Gastrocnemius medialis (tissue), 4 donors: ENCODE measurements around the gene SKI.
A peak's percentile ranks its signal among the peaks of the same experiment; 100 is the strongest.

Experiments used
- CTCF ChIP-seq, 5 experiments: fragments of 450-650 bp in 3 of 5; fragments of 200-600 bp in 2 of 5; sonication (generic) in 2 of 5; IDR thresholded peaks in 4 of 5; conservative IDR thresholded peaks in 1 of 5; 1 replicate in 4 of 5; 2 replicates in 1 of 5; pipeline ENCODE4 v1.5.1; 2016 to 2019; ENCODE audit warnings: antibody characterized with exemption in 5 of 5, mild to moderate bottlenecking in 3 of 5, moderate library complexity in 3 of 5
- POLR2A ChIP-seq, 2 donors: fragments of 450-650 bp; IDR thresholded peaks; one replicate each; pipeline ENCODE4 v1.6.1; 2017; ENCODE audit warnings: antibody characterized with exemption in 2 of 2, mild to moderate bottlenecking in 2 of 2, moderate library complexity in 2 of 2

GRCh38 chr1:2212532-2213491 lies 15.3 kb upstream of the SKI start:
- peak in 4 of 5 experiments; percentile 15 to 33 (median 22) for TF ChIP-seq CTCF (IDR thresholded peaks at IDR 0.05 in 4 of 5, conservative IDR thresholded peaks at IDR 0.05 in 1 of 5)
- peak; percentile 13 to 41 for TF ChIP-seq POLR2A (IDR thresholded peaks at IDR 0.05)
